ENCODE measurements around the gene BMP10.

BMP10 gene

GRCh38 chr2:68853035-68853434 lies 18.2 kb downstream of the BMP10 start:
- FAIRE-seq: no peak
- no peak for DNase-seq (ENCODE audit: low spot score)

- FAIRE-seq: no peak
- no peak for DNase-seq (ENCODE audit: low spot score)
Measured at GRCh38 chr2:68850524-68850923, 20.7 kb downstream of the BMP10 start.

GRCh38 chr2:68849579-68850030 lies 21.6 kb downstream of the BMP10 start:
- FAIRE-seq (no peak), DNase-seq (ENCODE audit: low spot score) (peak; percentile 17)

- FAIRE-seq (no peak), DNase-seq (ENCODE audit: low spot score) (no peak)
Measured at GRCh38 chr2:68847751-68848150, 23.4 kb downstream of the BMP10 start.

GRCh38 chr2:68846091-68846490 lies 25.1 kb downstream of the BMP10 start:
- FAIRE-seq (no peak), DNase-seq (ENCODE audit: low spot score) (no peak)

GRCh38 chr2:68845043-68845442 lies 26.2 kb downstream of the BMP10 start:
- DNase-seq (ENCODE audit: low spot score) (no peak), FAIRE-seq (no peak)

GRCh38 chr2:68839260-68839833 lies 31.9 kb downstream of the BMP10 start:
- FAIRE-seq (no peak), DNase-seq (ENCODE audit: low spot score) (no peak)

- DNase-seq (ENCODE audit: low spot score): no peak
- no peak for FAIRE-seq
Measured at GRCh38 chr2:68838641-68839040, 32.6 kb downstream of the BMP10 start.

GRCh38 chr2:68837861-68838341 lies 33.3 kb downstream of the BMP10 start:
- no peak for DNase-seq (ENCODE audit: low spot score)
- no peak for FAIRE-seq

GRCh38 chr2:68837164-68837860 lies 33.9 kb downstream of the BMP10 start:
- no peak for DNase-seq (ENCODE audit: low spot score)
- no peak for FAIRE-seq

- FAIRE-seq (no peak), DNase-seq (ENCODE audit: low spot score) (no peak)
Measured at GRCh38 chr2:68835621-68836020, 35.6 kb downstream of the BMP10 start.

- no peak for FAIRE-seq
- DNase-seq (ENCODE audit: low spot score): no peak
Measured at GRCh38 chr2:68834737-68835376, 36.3 kb downstream of the BMP10 start.

GRCh38 chr2:68833162-68833561 lies 38.0 kb downstream of the BMP10 start:
- DNase-seq (ENCODE audit: low spot score): no peak
- no peak for FAIRE-seq

- FAIRE-seq (no peak), DNase-seq (ENCODE audit: low spot score) (no peak)
Measured at GRCh38 chr2:68832233-68832869, 38.8 kb downstream of the BMP10 start.

- DNase-seq (ENCODE audit: low spot score) (no peak), FAIRE-seq (no peak)
Measured at GRCh38 chr2:68831686-68832232, 39.4 kb downstream of the BMP10 start.

- no peak for FAIRE-seq
- no peak for DNase-seq (ENCODE audit: low spot score)
Measured at GRCh38 chr2:68829749-68830148, 41.4 kb downstream of the BMP10 start.

- peak; percentile 40 for DNase-seq (ENCODE audit: low spot score)
- FAIRE-seq: no peak
Measured at GRCh38 chr2:68828887-68829708, 42.1 kb downstream of the BMP10 start.

- DNase-seq (ENCODE audit: low spot score) (no peak), FAIRE-seq (no peak)
Measured at GRCh38 chr2:68827666-68828065, 43.5 kb downstream of the BMP10 start.

GRCh38 chr2:68825866-68826265 lies 45.3 kb downstream of the BMP10 start:
- no peak for DNase-seq (ENCODE audit: low spot score)
- FAIRE-seq: no peak

GRCh38 chr2:68824831-68825230 lies 46.4 kb downstream of the BMP10 start:
- no peak for DNase-seq (ENCODE audit: low spot score)
- no peak for FAIRE-seq
